Activated CD4-positive, alpha-beta T cell treated with anti-CD3 and anti-CD28 coated beads, Interleukin-2, amount 10 ng/mL, durations not matched to agents 7 days and 5 days (primary cell): ENCODE data around the gene RND2. TPM values are rescaled to one million over a fixed set of nuclear protein-coding genes. Genes with fewer than 3 reads are reported as not detected.
"Not testable (repeated sequence)": the region's sequence is repeated elsewhere in the genome, so short reads cannot be mapped to it uniquely, and the experiment has no call there.

Source experiments
- CTCF ChIA-PET: fragments of 350-600 bp; sonication (Branson Sonifier 250); formaldehyde crosslinking; loops from one replicate; lab custom pipeline; 2021; ENCODE audit warnings: antibody characterized with exemption; lab: Charles Lee
- POLR2A ChIA-PET: fragments of 350-600 bp; sonication (Branson Sonifier 250); formaldehyde crosslinking; loops from one replicate; lab custom pipeline; 2021; ENCODE audit warnings: antibody characterized with exemption; lab: Charles Lee
- DNase-seq: peaks from one replicate; pipeline ENCODE4 v3.0.0-alpha.2; 2020
- H3K27ac Mint-ChIP-seq: one replicate; pipeline ENCODE4 v1.8.0; 2021; ENCODE audit warnings: mild to moderate bottlenecking, moderate library complexity, mixed read lengths
- H3K27me3 Mint-ChIP-seq: one replicate; pipeline ENCODE4 v1.8.0; 2021; ENCODE audit warnings: mixed read lengths
- H3K36me3 Mint-ChIP-seq: one replicate; pipeline ENCODE4 v1.8.0; 2021; ENCODE audit warnings: low read depth, mixed read lengths
- H3K4me1 Mint-ChIP-seq: one replicate; pipeline ENCODE4 v1.8.0; 2021; ENCODE audit warnings: mixed read lengths
- H3K4me3 Mint-ChIP-seq: one replicate; pipeline ENCODE4 v1.8.0; 2021; ENCODE audit warnings: mild to moderate bottlenecking, moderate library complexity, mixed read lengths
- H3K9me3 Mint-ChIP-seq: one replicate; pipeline ENCODE4 v1.8.0; 2021; ENCODE audit warnings: mixed read lengths
- total RNA-seq, 2 experiments: library from RNA; stranded (reverse); gene quantifications; one replicate each; pipeline ENCODE4 v1.2.3, GENCODE V29; 2021

The RND2 gene
- under 1 TPM in 1 of 2 experiments, not detected in 1; 0.05 TPM for total RNA-seq

GRCh38 chr17:43024407-43025289 is at the start of gene RND2:
Gene RND2, plus strand, starts transcription at chr17:43025231. Its CDS starts 117 bp downstream, at chr17:43025348.
- H3K27ac Mint-ChIP-seq, result peak within 1 kb of the TSS; percentile 57
- ChIA-PET POLR2A (interaction anchor here (0.8 kb wide), 1 partner anchor 27 kb away, joined by 3 read pairs; the partner anchor contains the start of gene RPL27), CTCF (interaction anchor here (0.5 to 1.5 kb wide), 6 partner anchors 12 to 1059 kb away, joined by 3 to 6 read pairs (median 4); partner anchors contain the start of genes IFI35 and RPL27)
- H3K9me3 Mint-ChIP-seq, result no peaks in the 10 kb centered on the region
- H3K4me1 Mint-ChIP-seq, result peaks cover 23% of the 10 kb centered on the region
- peaks cover 3% of the 10 kb centered on the region for H3K36me3 Mint-ChIP-seq
- peaks cover 21% of the 10 kb centered on the region for H3K27me3 Mint-ChIP-seq
- H3K4me3 Mint-ChIP-seq, result peak within 1 kb of the TSS; percentile 78
- peak; percentile 81 for DNase-seq

- Mint-ChIP-seq H3K9me3 (no peaks in the 10 kb centered on the region), H3K36me3 (no peaks in the 10 kb centered on the region), H3K4me3 (no peak overlapping the region), H3K27ac (no peak overlapping the region), H3K27me3 (no peaks in the 10 kb centered on the region), H3K4me1 (peaks cover 13% of the 10 kb centered on the region)
- ChIA-PET CTCF (no interaction called here), POLR2A (no interaction called here)
- no peak for DNase-seq
These were observed 49.8 kb upstream of the RND2 start for GRCh38 chr17:42975265-42975664.

GRCh38 chr17:42975701-42976100 is 49.3 kb upstream of the RND2 start:
- H3K9me3 Mint-ChIP-seq, POLR2A ChIA-PET, H3K27me3 Mint-ChIP-seq, H3K27ac Mint-ChIP-seq, H3K4me3 Mint-ChIP-seq, H3K36me3 Mint-ChIP-seq, DNase-seq: not testable (repeated sequence)
- peaks cover 14% of the 10 kb centered on the region for H3K4me1 Mint-ChIP-seq
- CTCF ChIA-PET, result interaction anchor here (0.8 kb wide), 1 partner anchor 22 kb away, joined by 3 read pairs; the partner anchor contains the start of gene RPL27

- no peaks in the 10 kb centered on the region for H3K9me3 Mint-ChIP-seq
- peak; percentile 34 for DNase-seq
- CTCF ChIA-PET, result interaction anchor here (1.7 to 2.8 kb wide), 2 partner anchors 18 to 156 kb away, joined by 4 to 13 read pairs; partner anchors contain the start of genes BECN1 and RPL27
- H3K27me3 Mint-ChIP-seq, result no peaks in the 10 kb centered on the region
- H3K27ac Mint-ChIP-seq, result peak within 1 kb of the TSS; percentile 92
- peaks cover 34% of the 10 kb centered on the region for H3K4me1 Mint-ChIP-seq
- POLR2A ChIA-PET, result no interaction called here
- peaks cover 13% of the 10 kb centered on the region for H3K36me3 Mint-ChIP-seq
- peak within 1 kb of the TSS; percentile 92 for H3K4me3 Mint-ChIP-seq
These were observed 45.3 kb upstream of the RND2 start, which contains the start of gene PTGES3L for GRCh38 chr17:42979511-42980273. Gene PTGES3L, minus strand, starts transcription at chr17:42980080. Its CDS starts 27 bp downstream, at chr17:42980053.

GRCh38 chr17:42980274-42980765 is 44.7 kb upstream of the RND2 start, which contains the start of gene RUNDC1:
Gene RUNDC1, plus strand, starts transcription at chr17:42980565. Its CDS starts 12 bp downstream, at chr17:42980577.
- Mint-ChIP-seq H3K36me3 (peaks cover 16% of the 10 kb centered on the region), H3K27me3 (no peaks in the 10 kb centered on the region), H3K27ac (peak within 1 kb of the TSS; percentile 92), H3K4me3 (peak within 1 kb of the TSS; percentile 92), H3K9me3 (no peaks in the 10 kb centered on the region), H3K4me1 (peaks cover 38% of the 10 kb centered on the region)
- ChIA-PET CTCF (interaction anchor here (0.6 to 2.8 kb wide), 3 partner anchors 17 to 660 kb away, joined by 3 to 13 read pairs (median 4); partner anchors contain the start of genes BECN1 and RPL27), POLR2A (no interaction called here)
- DNase-seq, result peak; percentile 92

- DNase-seq, result peak; percentile 69
- Mint-ChIP-seq H3K36me3 (peaks cover 20% of the 10 kb centered on the region), H3K27ac (peak overlapping the region; percentile 92), H3K27me3 (no peaks in the 10 kb centered on the region), H3K4me1 (peaks cover 42% of the 10 kb centered on the region), H3K4me3 (peak overlapping the region; percentile 92), H3K9me3 (no peaks in the 10 kb centered on the region)
- ChIA-PET CTCF (interaction anchor here (0.6 to 1.7 kb wide), 2 partner anchors 157 to 660 kb away, joined by 3 to 4 read pairs; partner anchors contain the start of gene BECN1), POLR2A (no interaction called here)
These were observed 44.1 kb upstream of the RND2 start for GRCh38 chr17:42980766-42981397.

- H3K27me3 Mint-ChIP-seq, result no peaks in the 10 kb centered on the region
- H3K4me3 Mint-ChIP-seq, result peak overlapping the region; percentile 19
- H3K4me1 Mint-ChIP-seq, result peaks cover 42% of the 10 kb centered on the region
- no peaks in the 10 kb centered on the region for H3K9me3 Mint-ChIP-seq
- H3K36me3 Mint-ChIP-seq, result peaks cover 25% of the 10 kb centered on the region
- no peak for DNase-seq
- no peak overlapping the region for H3K27ac Mint-ChIP-seq
- POLR2A ChIA-PET, result no interaction called here
- CTCF ChIA-PET, result interaction anchor here (1.2 kb wide), 1 partner anchor 16 kb away, joined by 5 read pairs; the partner anchor contains the start of gene RPL27
These were observed 42.8 kb upstream of the RND2 start for GRCh38 chr17:42982266-42982665.

GRCh38 chr17:42985225-42985624 is 39.8 kb upstream of the RND2 start:
- Mint-ChIP-seq H3K9me3 (no peaks in the 10 kb centered on the region), H3K36me3 (peaks cover 40% of the 10 kb centered on the region), H3K4me1 (peaks cover 30% of the 10 kb centered on the region), H3K27me3 (no peaks in the 10 kb centered on the region), H3K27ac (peak overlapping the region; percentile 39), H3K4me3 (no peak overlapping the region)
- CTCF ChIA-PET, result interaction anchor here (0.5 kb wide), 1 partner anchor 219 kb away, joined by 4 read pairs; no protein-coding TSS in a partner anchor
- DNase-seq, result no peak
- POLR2A ChIA-PET, result interaction anchor here (1.3 kb wide), 1 partner anchor 13 kb away, joined by 3 read pairs; the partner anchor contains the start of gene RPL27

- CTCF ChIA-PET, result interaction anchor here (1.1 to 3.0 kb wide), 2 partner anchors 9 to 767 kb away, joined by 3 to 13 read pairs; partner anchors contain the start of gene RPL27
These were observed 35.9 kb upstream of the RND2 start for GRCh38 chr17:42989141-42989540.

GRCh38 chr17:42989726-42990652 is 35.0 kb upstream of the RND2 start:
- peaks cover 52% of the 10 kb centered on the region for H3K36me3 Mint-ChIP-seq

More at GRCh38 chr17:42989141-42989540, 35.9 kb upstream of the RND2 start:
- Mint-ChIP-seq H3K9me3 (no peaks in the 10 kb centered on the region), H3K4me1 (peaks cover 13% of the 10 kb centered on the region), H3K36me3 (peaks cover 53% of the 10 kb centered on the region), H3K27me3 (no peaks in the 10 kb centered on the region), H3K4me3 (no peak overlapping the region), H3K27ac (no peak overlapping the region)
- POLR2A ChIA-PET, result no interaction called here
- no peak for DNase-seq

GRCh38 chr17:42991471-42991870 is 33.6 kb upstream of the RND2 start:
- Mint-ChIP-seq H3K27ac (no peak overlapping the region), H3K36me3 (peaks cover 44% of the 10 kb centered on the region), H3K4me3 (no peak overlapping the region), H3K27me3 (no peaks in the 10 kb centered on the region), H3K9me3 (no peaks in the 10 kb centered on the region), H3K4me1 (peaks cover 3% of the 10 kb centered on the region)
- DNase-seq, result no peak
- CTCF ChIA-PET, result interaction anchor here (2.1 kb wide), 1 partner anchor 167 kb away, joined by 8 read pairs; the partner anchor contains the start of gene BECN1
- POLR2A ChIA-PET, result no interaction called here

More at GRCh38 chr17:42989726-42990652, 35.0 kb upstream of the RND2 start:
- Mint-ChIP-seq H3K4me1 (peaks cover 11% of the 10 kb centered on the region), H3K4me3 (no peak overlapping the region), H3K27me3 (no peaks in the 10 kb centered on the region), H3K9me3 (no peaks in the 10 kb centered on the region), H3K27ac (no peak overlapping the region)
- ChIA-PET CTCF (interaction anchor here (2.1 to 3.0 kb wide), 2 partner anchors 8 to 165 kb away, joined by 8 to 13 read pairs; partner anchors contain the start of genes BECN1 and RPL27), POLR2A (no interaction called here)
- DNase-seq, result no peak
